COLO829 (cell line): Measurements from ENCODE around the gene PXT1.
"Not testable (repeated sequence)": the region's sequence is repeated elsewhere in the genome, so short reads cannot be mapped to it uniquely, and the experiment has no call there.

Experiments used
- DNase-seq: peaks from one replicate; pipeline ENCODE4 v3.0.0; 2012; ENCODE audit warnings: low spot score

Gene PXT1

GRCh38 chr6:36368921-36369865, 73.5 kb downstream of the PXT1 start:
- no peak for DNase-seq

GRCh38 chr6:36368421-36368820, 74.2 kb downstream of the PXT1 start:
- no peak for DNase-seq

- DNase-seq = no peak
Measured at GRCh38 chr6:36367743-36368142, 74.9 kb downstream of the PXT1 start.

GRCh38 chr6:36364669-36365479, 77.8 kb downstream of the PXT1 start:
- DNase-seq = no peak

- DNase-seq = not testable (repeated sequence)
Measured at GRCh38 chr6:36364061-36364635, 78.5 kb downstream of the PXT1 start.

GRCh38 chr6:36363371-36363752, 79.3 kb downstream of the PXT1 start:
- DNase-seq = not testable (repeated sequence)

GRCh38 chr6:36362551-36363370, 79.9 kb downstream of the PXT1 start:
- DNase-seq = no peak

- no peak for DNase-seq
Measured at GRCh38 chr6:36361071-36361470, 81.6 kb downstream of the PXT1 start.

- DNase-seq = peak; percentile 86
Measured at GRCh38 chr6:36360241-36361054, 82.2 kb downstream of the PXT1 start.

- peak; percentile 94 for DNase-seq
Measured at GRCh38 chr6:36358226-36358915, 84.3 kb downstream of the PXT1 start.

GRCh38 chr6:36357872-36358225, 84.8 kb downstream of the PXT1 start:
- no peak for DNase-seq

- peak; percentile 98 for DNase-seq
Measured at GRCh38 chr6:36355819-36356218, 86.8 kb downstream of the PXT1 start.

GRCh38 chr6:36353411-36353915, 89.2 kb downstream of the PXT1 start:
- no peak for DNase-seq

GRCh38 chr6:36352477-36353157, 90.0 kb downstream of the PXT1 start:
- no peak for DNase-seq

- DNase-seq = peak; percentile 50
Measured at GRCh38 chr6:36350681-36351571, 91.7 kb downstream of the PXT1 start.

- DNase-seq = no peak
Measured at GRCh38 chr6:36350082-36350481, 92.6 kb downstream of the PXT1 start.

- no peak for DNase-seq
Measured at GRCh38 chr6:36349240-36349639, 93.4 kb downstream of the PXT1 start.

- DNase-seq = no peak
Measured at GRCh38 chr6:36347621-36348020, 95.0 kb downstream of the PXT1 start.
